Ishikawa (cell line): Measurements from ENCODE around the gene UNC5C.

Experiments used
- CEBPB ChIP-seq: IDR thresholded peaks from 2 replicates; pipeline ENCODE4 v1.6.1; 2012
- CREB1 ChIP-seq: IDR thresholded peaks from 2 replicates; pipeline ENCODE4 v1.6.1; 2012; ENCODE audit warnings: low read depth
- EGR1 ChIP-seq: IDR thresholded peaks from 2 replicates; pipeline ENCODE4 v1.6.1; 2012
- EP300 ChIP-seq: IDR thresholded peaks from 2 replicates; pipeline ENCODE4 v1.6.1; 2012; ENCODE audit warnings: borderline replicate concordance
- FOXM1 ChIP-seq: IDR thresholded peaks from 2 replicates; pipeline ENCODE4 v1.6.1; 2012; ENCODE audit warnings: low read depth, borderline replicate concordance
- NFIC ChIP-seq: IDR thresholded peaks from 2 replicates; pipeline ENCODE4 v1.6.1; 2012
- RAD21 ChIP-seq: IDR thresholded peaks from 2 replicates; pipeline ENCODE4 v1.6.1; 2012; ENCODE audit warnings: low read depth
- TAF1 ChIP-seq: IDR thresholded peaks from 2 replicates; pipeline ENCODE4 v1.6.1; 2012; ENCODE audit warnings: low read depth, mild to moderate bottlenecking
- TCF12 ChIP-seq: IDR thresholded peaks from 2 replicates; pipeline ENCODE4 v1.6.1; 2012; ENCODE audit warnings: low read depth
- TEAD4 ChIP-seq: IDR thresholded peaks from 2 replicates; pipeline ENCODE4 v1.6.1; 2012
- YY1 ChIP-seq: IDR thresholded peaks from 2 replicates; pipeline ENCODE4 v1.6.1; 2012; ENCODE audit warnings: low read depth
- ZBTB7A ChIP-seq: IDR thresholded peaks from 2 replicates; pipeline ENCODE4 v1.6.1; 2012; ENCODE audit warnings: low read depth
- TF ChIP-seq, protein P1 (sequence below): IDR thresholded peaks from 2 replicates; pipeline ENCODE4 v1.6.1; 2012
- TF ChIP-seq, protein P2 (sequence below): IDR thresholded peaks from 2 replicates; pipeline ENCODE4 v1.6.1; 2012; ENCODE audit warnings: low read depth, mild to moderate bottlenecking
- TF ChIP-seq, protein P3 (sequence below): IDR thresholded peaks from 2 replicates; pipeline ENCODE4 v1.6.1; 2012

Gene UNC5C

DNA sequence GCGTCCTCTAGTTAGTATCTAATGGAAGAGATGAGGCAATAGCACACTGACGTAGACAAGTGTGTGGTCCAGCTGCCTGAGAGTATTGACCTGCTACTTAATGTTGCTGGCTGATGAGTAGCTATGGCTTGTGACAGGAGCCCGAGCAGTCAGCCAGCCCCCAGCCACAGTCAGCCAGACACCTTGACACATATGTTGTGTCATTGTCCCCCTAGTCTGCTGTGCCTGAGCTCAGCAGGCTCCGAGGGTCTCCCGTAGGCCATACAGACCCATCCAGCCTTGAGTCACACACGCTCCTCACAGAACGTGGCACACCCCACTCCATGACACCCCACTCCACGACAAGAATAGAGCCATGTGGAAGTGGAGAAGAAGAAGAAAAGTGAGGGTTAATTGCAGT lies 362.1 kb downstream of the UNC5C start:
- no peak for TF ChIP-seq FOXM1
- TF ChIP-seq, protein P1, sequence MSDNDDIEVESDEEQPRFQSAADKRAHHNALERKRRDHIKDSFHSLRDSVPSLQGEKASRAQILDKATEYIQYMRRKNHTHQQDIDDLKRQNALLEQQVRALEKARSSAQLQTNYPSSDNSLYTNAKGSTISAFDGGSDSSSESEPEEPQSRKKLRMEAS = no peak
- TF ChIP-seq, protein P2, sequence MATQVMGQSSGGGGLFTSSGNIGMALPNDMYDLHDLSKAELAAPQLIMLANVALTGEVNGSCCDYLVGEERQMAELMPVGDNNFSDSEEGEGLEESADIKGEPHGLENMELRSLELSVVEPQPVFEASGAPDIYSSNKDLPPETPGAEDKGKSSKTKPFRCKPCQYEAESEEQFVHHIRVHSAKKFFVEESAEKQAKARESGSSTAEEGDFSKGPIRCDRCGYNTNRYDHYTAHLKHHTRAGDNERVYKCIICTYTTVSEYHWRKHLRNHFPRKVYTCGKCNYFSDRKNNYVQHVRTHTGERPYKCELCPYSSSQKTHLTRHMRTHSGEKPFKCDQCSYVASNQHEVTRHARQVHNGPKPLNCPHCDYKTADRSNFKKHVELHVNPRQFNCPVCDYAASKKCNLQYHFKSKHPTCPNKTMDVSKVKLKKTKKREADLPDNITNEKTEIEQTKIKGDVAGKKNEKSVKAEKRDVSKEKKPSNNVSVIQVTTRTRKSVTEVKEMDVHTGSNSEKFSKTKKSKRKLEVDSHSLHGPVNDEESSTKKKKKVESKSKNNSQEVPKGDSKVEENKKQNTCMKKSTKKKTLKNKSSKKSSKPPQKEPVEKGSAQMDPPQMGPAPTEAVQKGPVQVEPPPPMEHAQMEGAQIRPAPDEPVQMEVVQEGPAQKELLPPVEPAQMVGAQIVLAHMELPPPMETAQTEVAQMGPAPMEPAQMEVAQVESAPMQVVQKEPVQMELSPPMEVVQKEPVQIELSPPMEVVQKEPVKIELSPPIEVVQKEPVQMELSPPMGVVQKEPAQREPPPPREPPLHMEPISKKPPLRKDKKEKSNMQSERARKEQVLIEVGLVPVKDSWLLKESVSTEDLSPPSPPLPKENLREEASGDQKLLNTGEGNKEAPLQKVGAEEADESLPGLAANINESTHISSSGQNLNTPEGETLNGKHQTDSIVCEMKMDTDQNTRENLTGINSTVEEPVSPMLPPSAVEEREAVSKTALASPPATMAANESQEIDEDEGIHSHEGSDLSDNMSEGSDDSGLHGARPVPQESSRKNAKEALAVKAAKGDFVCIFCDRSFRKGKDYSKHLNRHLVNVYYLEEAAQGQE = no peak
- no peak for TF ChIP-seq TCF12
- TF ChIP-seq EGR1 = no peak
- no peak for TF ChIP-seq NFIC
- TF ChIP-seq TEAD4 = no peak
- TF ChIP-seq RAD21 = no peak

DNA sequence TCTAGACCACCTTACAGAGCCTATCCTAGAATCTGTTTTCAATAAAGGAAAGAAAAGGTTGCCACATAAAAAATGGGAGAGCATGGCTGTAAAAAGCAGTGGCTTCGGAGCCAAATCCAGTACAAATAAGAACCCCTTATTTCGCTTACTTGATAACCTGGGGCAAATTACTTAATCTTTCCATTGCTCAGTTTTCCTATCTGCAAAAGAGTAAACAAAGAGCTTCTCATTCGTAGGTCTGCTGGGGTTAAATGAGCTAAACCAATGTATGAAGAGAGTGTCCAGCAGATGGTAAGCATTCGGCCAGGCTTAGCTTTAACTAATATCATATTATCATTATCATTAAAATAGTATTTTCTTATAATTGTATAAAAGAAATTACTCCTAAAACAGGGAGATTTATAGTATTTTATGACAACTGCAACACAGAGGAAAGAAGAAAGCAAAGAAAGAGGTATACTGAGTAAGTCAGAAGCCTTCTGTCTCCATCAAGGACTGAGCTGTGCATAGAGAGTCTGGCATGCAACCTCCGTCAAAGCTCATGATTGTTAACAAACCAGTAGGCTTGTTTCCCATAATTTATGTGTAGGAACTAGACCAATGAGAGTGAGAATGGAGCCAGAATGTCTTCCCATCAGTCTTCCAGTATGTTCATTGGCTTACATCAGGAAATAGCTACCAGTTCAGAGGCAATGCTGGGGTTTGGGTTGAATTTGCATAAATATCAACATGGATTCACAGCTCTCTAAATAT lies 364.9 kb downstream of the UNC5C start:
- TF ChIP-seq FOXM1 = no peak
- TF ChIP-seq EP300 = no peak
- TF ChIP-seq TCF12 = no peak
- TF ChIP-seq, protein P1 = no peak
- TF ChIP-seq CEBPB = no peak
- no peak for TF ChIP-seq YY1
- no peak for TF ChIP-seq CREB1

DNA sequence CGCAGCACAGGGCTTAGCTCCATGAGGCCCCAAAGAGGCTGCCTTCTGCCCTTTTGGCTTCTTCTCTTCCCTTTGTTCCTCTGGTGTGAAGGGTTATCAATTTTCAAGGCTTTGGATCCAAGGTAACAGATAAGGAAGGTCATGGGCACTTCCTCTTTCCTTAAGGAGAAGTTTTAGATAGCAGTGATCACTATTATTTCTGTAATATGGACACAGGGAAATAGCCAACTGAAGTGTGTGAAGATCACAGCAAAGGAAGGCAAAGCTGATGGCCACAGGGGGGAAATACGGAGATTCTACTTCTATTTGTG lies 366.8 kb downstream of the UNC5C start:
- no peak for TF ChIP-seq CREB1
- no peak for TF ChIP-seq TCF12
- no peak for TF ChIP-seq TEAD4
- TF ChIP-seq, protein P3, sequence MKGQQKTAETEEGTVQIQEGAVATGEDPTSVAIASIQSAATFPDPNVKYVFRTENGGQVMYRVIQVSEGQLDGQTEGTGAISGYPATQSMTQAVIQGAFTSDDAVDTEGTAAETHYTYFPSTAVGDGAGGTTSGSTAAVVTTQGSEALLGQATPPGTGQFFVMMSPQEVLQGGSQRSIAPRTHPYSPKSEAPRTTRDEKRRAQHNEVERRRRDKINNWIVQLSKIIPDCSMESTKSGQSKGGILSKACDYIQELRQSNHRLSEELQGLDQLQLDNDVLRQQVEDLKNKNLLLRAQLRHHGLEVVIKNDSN = no peak
- TF ChIP-seq, protein P2 = no peak
- no peak for TF ChIP-seq RAD21
- TF ChIP-seq EP300 = no peak
- TF ChIP-seq, protein P1 = no peak
- no peak for TF ChIP-seq NFIC
- no peak for TF ChIP-seq CEBPB
- TF ChIP-seq EGR1 = no peak
- no peak for TF ChIP-seq YY1
- no peak for TF ChIP-seq ZBTB7A
- TF ChIP-seq FOXM1 = no peak
- TF ChIP-seq TAF1 = no peak

DNA sequence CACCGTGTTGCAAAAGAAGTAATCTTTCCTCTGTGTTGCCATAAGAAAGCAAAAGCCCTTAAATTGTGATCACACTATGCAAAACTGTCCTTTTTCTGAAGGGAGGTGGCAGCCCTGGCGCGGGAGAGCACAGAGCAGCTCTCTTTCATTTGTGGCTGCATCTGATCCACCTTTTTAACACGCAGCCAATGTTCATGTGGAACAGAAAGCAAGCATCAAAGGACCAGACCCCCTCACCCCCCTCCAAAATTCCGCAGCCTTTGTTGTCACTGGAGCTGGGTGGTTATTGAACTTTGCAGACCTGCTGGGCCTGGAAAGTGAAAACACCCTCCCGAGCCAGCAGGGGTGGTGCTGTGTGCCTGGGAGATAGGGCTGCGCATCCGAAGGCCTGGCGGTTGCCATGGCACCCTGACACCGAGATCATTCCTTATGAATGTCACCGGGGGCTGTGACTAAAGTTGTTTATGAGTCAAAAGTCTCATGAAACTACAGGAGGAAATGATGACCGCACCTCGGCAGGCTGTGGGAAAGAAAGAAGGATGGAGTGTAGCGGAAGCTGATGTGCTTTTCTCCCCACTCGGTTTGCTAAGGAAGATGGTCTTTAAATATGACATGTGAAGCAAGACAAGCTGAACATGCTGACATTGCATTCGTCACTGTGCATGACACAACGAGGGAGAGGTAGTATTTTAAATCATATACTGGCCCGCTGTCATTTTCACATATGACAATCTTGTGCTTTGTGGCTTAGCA lies 367.4 kb downstream of the UNC5C start:
- no peak for TF ChIP-seq TAF1
- TF ChIP-seq EP300 = no peak
- TF ChIP-seq FOXM1 = no peak
- TF ChIP-seq, protein P3 = no peak
- TF ChIP-seq, protein P2 = no peak
- TF ChIP-seq TEAD4 = no peak
- no peak for TF ChIP-seq RAD21
- no peak for TF ChIP-seq ZBTB7A
